RWPE2 (cell line): Measurements from ENCODE around the gene EXOC6.

Source experiments
- ATAC-seq: fragments of 200-7000 bp; cut with Tn5 transposase; 3 replicates; pipeline ENCODE4 v1.9.1; 2021; ENCODE audit warnings: low read depth
- DNase-seq: peaks from one replicate; pipeline ENCODE4 v3.0.0-alpha.2; 2020; ENCODE audit warnings: low spot score
- H3K27ac ChIP-seq: fragments of 450-650 bp; 2 replicates; pipeline ENCODE4 v1.5.1; 2017; ENCODE audit warnings: mild to moderate bottlenecking; ENCODE audit not compliant: poor library complexity, severe bottlenecking
- H3K27me3 ChIP-seq: fragments of 250-450 bp; sonication (Bioruptor Pico); 2 replicates; pipeline ENCODE4 v1.5.1; 2021; ENCODE audit warnings: mild to moderate bottlenecking, moderate library complexity; ENCODE audit not compliant: insufficient read depth, poor library complexity, severe bottlenecking
- H3K36me3 ChIP-seq: fragments of 250-450 bp; sonication (Bioruptor Pico); 2 replicates; pipeline ENCODE4 v1.5.1; 2020; ENCODE audit warnings: low read depth, mild to moderate bottlenecking, moderate library complexity
- H3K4me1 ChIP-seq: fragments of 250-450 bp; sonication (Bioruptor Pico); 2 replicates; pipeline ENCODE4 v1.5.1; 2021; ENCODE audit warnings: mild to moderate bottlenecking, moderate library complexity; ENCODE audit not compliant: insufficient read depth, poor library complexity, severe bottlenecking
- H3K4me3 ChIP-seq: fragments of 250-450 bp; sonication (Bioruptor Pico); 2 replicates; pipeline ENCODE4 v1.5.1; 2021; ENCODE audit warnings: mild to moderate bottlenecking, moderate library complexity; ENCODE audit not compliant: severe bottlenecking
- H3K9me3 ChIP-seq: fragments of 250-450 bp; sonication (Bioruptor Pico); 2 replicates; pipeline ENCODE4 v1.5.1; 2021; ENCODE audit warnings: mild to moderate bottlenecking, moderate library complexity; ENCODE audit not compliant: severe bottlenecking
- TF ChIP-seq, protein P1 (sequence below): fragments of 450-650 bp; IDR thresholded peaks from one replicate; pipeline ENCODE4 v1.5.1; 2017; ENCODE audit warnings: mild to moderate bottlenecking, moderate library complexity; ENCODE audit not compliant: poor library complexity, severe bottlenecking

Gene EXOC6

DNA sequence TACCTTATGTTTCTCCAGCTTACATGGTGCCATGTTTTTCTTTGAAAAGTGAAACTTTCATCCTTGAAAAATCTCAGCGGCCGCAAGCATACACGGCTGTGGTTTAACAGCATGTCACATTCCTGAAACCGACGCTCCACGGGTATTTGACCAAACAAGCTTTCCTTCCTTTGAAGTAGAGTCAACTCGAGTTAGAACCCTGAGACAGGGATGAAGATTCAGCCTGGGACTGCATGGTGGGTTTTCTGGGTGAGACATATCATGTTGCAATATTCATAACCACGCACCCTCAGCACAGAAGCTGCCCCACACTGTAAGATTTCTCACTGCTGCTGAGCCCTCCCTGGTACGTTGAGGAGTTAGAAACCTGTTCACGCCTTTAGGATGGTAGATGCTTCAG, 233.5 kb downstream of the EXOC6 start:
- no peak for ATAC-seq
- H3K36me3 ChIP-seq: no peaks in the 10 kb centered on the region
- H3K4me1 ChIP-seq: no peaks in the 10 kb centered on the region
- DNase-seq: no peak
- H3K9me3 ChIP-seq: no peaks in the 10 kb centered on the region
- TF ChIP-seq, protein P1, sequence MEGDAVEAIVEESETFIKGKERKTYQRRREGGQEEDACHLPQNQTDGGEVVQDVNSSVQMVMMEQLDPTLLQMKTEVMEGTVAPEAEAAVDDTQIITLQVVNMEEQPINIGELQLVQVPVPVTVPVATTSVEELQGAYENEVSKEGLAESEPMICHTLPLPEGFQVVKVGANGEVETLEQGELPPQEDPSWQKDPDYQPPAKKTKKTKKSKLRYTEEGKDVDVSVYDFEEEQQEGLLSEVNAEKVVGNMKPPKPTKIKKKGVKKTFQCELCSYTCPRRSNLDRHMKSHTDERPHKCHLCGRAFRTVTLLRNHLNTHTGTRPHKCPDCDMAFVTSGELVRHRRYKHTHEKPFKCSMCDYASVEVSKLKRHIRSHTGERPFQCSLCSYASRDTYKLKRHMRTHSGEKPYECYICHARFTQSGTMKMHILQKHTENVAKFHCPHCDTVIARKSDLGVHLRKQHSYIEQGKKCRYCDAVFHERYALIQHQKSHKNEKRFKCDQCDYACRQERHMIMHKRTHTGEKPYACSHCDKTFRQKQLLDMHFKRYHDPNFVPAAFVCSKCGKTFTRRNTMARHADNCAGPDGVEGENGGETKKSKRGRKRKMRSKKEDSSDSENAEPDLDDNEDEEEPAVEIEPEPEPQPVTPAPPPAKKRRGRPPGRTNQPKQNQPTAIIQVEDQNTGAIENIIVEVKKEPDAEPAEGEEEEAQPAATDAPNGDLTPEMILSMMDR: no peak
- H3K27me3 ChIP-seq: peaks cover 8% of the 10 kb centered on the region
- no peak overlapping the region for H3K27ac ChIP-seq
- no peak overlapping the region for H3K4me3 ChIP-seq

DNA sequence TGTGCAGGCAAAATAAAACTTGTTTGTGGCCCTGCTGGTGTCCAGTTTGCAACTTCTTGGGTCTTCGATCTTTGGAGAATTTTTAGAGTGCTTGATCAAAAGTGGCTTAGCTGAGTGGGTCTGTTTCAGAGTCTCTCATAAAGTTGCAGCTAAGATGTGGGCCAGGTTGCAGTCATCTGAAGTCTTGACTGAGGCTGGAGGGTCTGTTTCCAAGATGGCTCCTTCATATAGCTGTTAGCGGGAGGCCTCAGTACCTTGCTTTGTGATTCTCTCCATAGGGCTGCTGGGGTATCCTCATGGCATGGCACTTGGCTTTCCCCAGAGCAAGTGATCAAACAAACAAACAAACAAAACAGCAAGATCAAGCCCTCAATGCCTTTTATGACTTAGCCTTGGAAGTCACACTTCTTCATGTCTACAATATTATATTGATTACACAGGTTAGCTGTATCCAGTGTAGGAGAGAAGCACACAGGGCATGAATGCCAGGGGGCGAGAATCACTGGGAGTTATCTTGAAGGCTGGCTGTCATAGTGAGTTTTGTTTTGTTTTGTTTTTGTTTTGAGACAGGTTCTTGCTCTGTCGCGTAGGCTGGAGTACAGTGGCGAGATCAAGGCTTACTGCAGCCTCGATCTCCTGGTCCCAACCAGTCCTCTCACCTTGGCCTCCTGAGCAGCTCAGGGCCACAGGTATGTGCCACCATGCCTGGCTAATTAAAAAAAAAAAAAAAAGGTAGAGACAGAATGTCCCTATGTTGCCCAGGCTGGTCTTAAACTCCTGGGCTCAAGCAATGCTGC, 235.6 kb downstream of the EXOC6 start:
- H3K9me3 ChIP-seq: no peaks in the 10 kb centered on the region
- H3K4me3 ChIP-seq: no peak overlapping the region
- no peaks in the 10 kb centered on the region for H3K27me3 ChIP-seq
- ATAC-seq (no peak), DNase-seq (no peak)
- H3K36me3 ChIP-seq: no peaks in the 10 kb centered on the region
- H3K4me1 ChIP-seq: no peaks in the 10 kb centered on the region
- TF ChIP-seq, protein P1: no peak
- no peak overlapping the region for H3K27ac ChIP-seq

DNA sequence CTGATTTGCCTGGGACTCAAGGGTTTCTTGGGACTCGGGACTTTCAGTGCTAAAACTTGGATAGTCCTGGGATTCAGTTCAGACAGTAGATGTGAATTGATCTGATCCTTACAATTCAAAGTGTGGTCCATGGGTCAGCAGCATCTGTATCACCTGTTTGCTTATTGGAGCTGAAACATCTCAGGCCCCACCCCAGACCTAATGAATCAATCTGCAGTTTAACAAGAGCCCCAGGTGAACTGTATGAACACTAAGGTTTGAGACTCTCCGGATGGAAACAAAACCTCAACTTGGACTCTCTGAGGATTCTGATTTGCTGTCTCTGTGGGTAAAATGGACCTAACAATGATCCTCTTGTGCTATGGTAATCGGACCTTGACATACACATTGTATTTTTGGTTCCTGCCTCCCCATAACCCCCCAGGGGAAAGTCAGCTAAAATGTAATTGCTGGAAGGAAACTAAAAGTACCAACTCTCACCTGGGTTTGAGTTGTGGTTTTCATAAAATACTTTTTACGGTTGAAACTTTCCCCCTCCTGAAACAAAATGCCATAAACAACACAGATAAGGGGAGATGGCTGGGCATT, 237.0 kb downstream of the EXOC6 start:
- no peaks in the 10 kb centered on the region for H3K36me3 ChIP-seq
- H3K27ac ChIP-seq: no peak overlapping the region
- H3K4me3 ChIP-seq: no peak overlapping the region
- H3K27me3 ChIP-seq: no peaks in the 10 kb centered on the region
- TF ChIP-seq, protein P1: no peak
- H3K4me1 ChIP-seq: no peaks in the 10 kb centered on the region
- DNase-seq (no peak), ATAC-seq (no peak)
- no peaks in the 10 kb centered on the region for H3K9me3 ChIP-seq

DNA sequence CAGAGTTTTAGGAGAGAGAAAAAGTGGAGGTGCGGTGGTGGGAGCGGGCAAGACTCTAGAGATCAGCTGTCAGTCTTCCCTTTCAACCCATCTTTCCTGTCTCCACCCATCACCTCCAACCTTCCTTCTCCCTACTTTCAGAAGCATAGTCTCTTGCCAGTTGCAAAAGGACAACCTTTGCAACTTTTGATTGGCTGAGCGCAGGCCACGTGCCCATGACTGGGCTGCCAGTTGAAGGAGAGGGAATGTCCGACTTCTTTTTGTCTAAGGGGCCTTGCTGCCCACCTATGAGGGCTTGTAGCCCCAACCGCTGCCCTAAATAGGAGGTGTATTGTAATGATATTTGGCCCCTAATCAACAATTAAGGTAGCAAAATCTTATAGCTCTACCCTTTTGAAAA, 238.0 kb downstream of the EXOC6 start:
- no peak overlapping the region for H3K27ac ChIP-seq
- TF ChIP-seq, protein P1: no peak
- H3K4me3 ChIP-seq: no peak overlapping the region
- DNase-seq (no peak), ATAC-seq (no peak)
- no peaks in the 10 kb centered on the region for H3K4me1 ChIP-seq
- no peaks in the 10 kb centered on the region for H3K27me3 ChIP-seq
- no peaks in the 10 kb centered on the region for H3K9me3 ChIP-seq
- H3K36me3 ChIP-seq: no peaks in the 10 kb centered on the region

DNA sequence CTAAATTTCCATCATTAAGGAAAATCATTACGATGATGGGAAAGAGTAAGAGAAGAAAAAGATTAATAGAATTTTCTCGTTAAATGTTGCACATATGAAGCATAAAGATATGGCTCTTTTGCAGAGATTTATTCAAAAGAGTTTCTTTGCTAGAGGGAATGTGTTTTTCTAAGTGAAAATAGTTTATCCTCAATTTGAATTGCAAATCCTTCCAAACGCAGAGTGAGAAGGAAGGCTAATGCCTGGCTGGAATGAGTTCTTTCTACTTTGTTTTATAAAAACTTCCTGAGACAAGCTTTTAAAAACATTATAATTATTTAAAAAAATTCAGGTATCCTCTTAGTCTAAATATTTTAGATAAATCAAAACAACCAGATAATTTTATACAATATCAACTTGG, 239.5 kb downstream of the EXOC6 start:
- H3K4me3 ChIP-seq: no peak overlapping the region
- DNase-seq (no peak), ATAC-seq (no peak)
- no peaks in the 10 kb centered on the region for H3K9me3 ChIP-seq
- no peaks in the 10 kb centered on the region for H3K27me3 ChIP-seq
- no peak overlapping the region for H3K27ac ChIP-seq
- no peaks in the 10 kb centered on the region for H3K4me1 ChIP-seq
- TF ChIP-seq, protein P1: no peak
- no peaks in the 10 kb centered on the region for H3K36me3 ChIP-seq
